ENCODE results near the gene IQGAP2. TPM values are rescaled to one million over a fixed set of nuclear protein-coding genes. Genes with fewer than 3 reads are reported as not detected.

Gene IQGAP2
- total and polyA plus RNA-seq, 2 of the 8 experiments (the other 6 are each of a cell fraction or from before 2014, with no cell fraction given), result 19.7 to 66.0 TPM

- TF ChIP-seq CTCF (IDR thresholded peaks at IDR 0.05; ENCODE audit: control extremely low read depth in 1 of 3, insufficient read depth in 1 of 3, low read depth in 1 of 3, low read length in 3 of 3), result no peak
These were observed 285.8 kb downstream of the IQGAP2 start (continued) for GRCh38 chr5:76688836-76689235.

All from H1 (cell line).